GM23248 (cell line): Measurements from ENCODE around the gene FYTTD1. TPM values are rescaled to one million over a fixed set of nuclear protein-coding genes. Genes with fewer than 3 reads are reported as not detected.

Experiments used
- DNase-seq: peaks from one replicate; pipeline ENCODE4 v3.0.0-alpha.2; 2015
- H2AFZ ChIP-seq: fragments of 200-600 bp; sonication (generic); 2 replicates; pipeline ENCODE4 v1.6.1; 2016; ENCODE audit warnings: antibody characterized with exemption
- H3F3A ChIP-seq: fragments of 200-600 bp; sonication (generic); 2 replicates; pipeline ENCODE4 v1.6.1; 2016; ENCODE audit warnings: mild to moderate bottlenecking, antibody characterized with exemption, mixed run types; ENCODE audit not compliant: insufficient read depth
- H3K27ac ChIP-seq: fragments of 200-600 bp; sonication (generic); 2 replicates; pipeline ENCODE4 v1.5.1; 2016; ENCODE audit warnings: mild to moderate bottlenecking
- H3K27me3 ChIP-seq: fragments of 200-600 bp; sonication (generic); replicated peaks from 2 replicates; pipeline ENCODE4 v1.6.1; 2016; ENCODE audit warnings: mild to moderate bottlenecking; ENCODE audit not compliant: insufficient read depth
- H3K36me3 ChIP-seq: fragments of 200-600 bp; sonication (generic); 2 replicates; pipeline ENCODE4 v1.6.1; 2016; ENCODE audit warnings: low read depth, mild to moderate bottlenecking
- H3K4me1 ChIP-seq: fragments of 200-600 bp; sonication (generic); 2 replicates; pipeline ENCODE4 v1.6.1; 2016; ENCODE audit warnings: mild to moderate bottlenecking; ENCODE audit not compliant: insufficient read depth
- H3K4me2 ChIP-seq: fragments of 200-600 bp; sonication (generic); one replicate; pipeline ENCODE4 v1.6.1; 2016; ENCODE audit warnings: mild to moderate bottlenecking; ENCODE audit not compliant: unreplicated experiment
- H3K4me3 ChIP-seq: fragments of 200-600 bp; sonication (generic); 2 replicates; pipeline ENCODE4 v1.5.1; 2016; ENCODE audit warnings: mild to moderate bottlenecking
- H3K79me2 ChIP-seq: fragments of 200-600 bp; sonication (generic); 2 replicates; pipeline ENCODE4 v1.6.1; 2016; ENCODE audit warnings: mild to moderate bottlenecking; ENCODE audit not compliant: insufficient read depth
- H3K9ac ChIP-seq: fragments of 200-600 bp; sonication (generic); 2 replicates; pipeline ENCODE4 v1.6.1; 2016; ENCODE audit warnings: mild to moderate bottlenecking
- H3K9me2 ChIP-seq: fragments of 200-600 bp; sonication (generic); 2 replicates; pipeline ENCODE4 v1.6.1; 2016; ENCODE audit warnings: mixed run types, mild to moderate bottlenecking, moderate library complexity; ENCODE audit not compliant: insufficient read depth
- H3K9me3 ChIP-seq: fragments of 200-600 bp; sonication (generic); one replicate; pipeline ENCODE4 v1.6.1; 2017; ENCODE audit warnings: low read depth
- H4K20me1 ChIP-seq: fragments of 200-600 bp; sonication (generic); 2 replicates; pipeline ENCODE4 v1.6.0; 2016; ENCODE audit not compliant: insufficient read depth
- EZH2 ChIP-seq: fragments of 200-600 bp; sonication (generic); IDR thresholded peaks from 2 replicates; pipeline ENCODE4 v1.6.1; 2018; ENCODE audit warnings: antibody characterized with exemption, mild to moderate bottlenecking; ENCODE audit not compliant: insufficient read depth, poor library complexity, severe bottlenecking
- EZH2phosphoT487 ChIP-seq: fragments of 200-600 bp; sonication (generic); IDR thresholded peaks from 2 replicates; pipeline ENCODE4 v1.6.1; 2018; ENCODE audit warnings: antibody characterized with exemption, moderate library complexity, mild to moderate bottlenecking, low read depth; ENCODE audit not compliant: insufficient read depth
- WGBS, 2 experiments: methylation state at CpG; one replicate each; pipeline ENCODE4 v1.1.6; 2015 to 2017; ENCODE audit warnings: low lambda C conversion rate in 2 of 2, low coverage in 1 of 2; ENCODE audit errors: missing lambda C conversion rate in 2 of 2; 5-methylcytosine and 5-hydroxymethylcytosine counted together
- in situ Hi-C: fragments of 300-500 bp; cut with MboI; formaldehyde crosslinking; loops from 2 replicates; pipeline ENCODE4 v1.15.0; 2020
- polyA plus RNA-seq: library from polyadenylated mRNA; unstranded; fragments of >200 nt; fragmentation: Nextera tagmentation; extraction: Ambion mirVana; gene quantifications from 2 replicates; pipeline ENCODE4 v1.2.1, GENCODE V29; 2016
- total RNA-seq: library from RNA; depleted of rRNA; stranded (reverse); fragments of >200 nt; shearing (Covaris generic); gene quantifications from 2 replicates; pipeline ENCODE4 v1.2.3, GENCODE V29; 2014

FYTTD1 gene
- total and polyA plus RNA-seq, 2 experiments from 2014 or later: 42.0 to 90.4 TPM

DNA sequence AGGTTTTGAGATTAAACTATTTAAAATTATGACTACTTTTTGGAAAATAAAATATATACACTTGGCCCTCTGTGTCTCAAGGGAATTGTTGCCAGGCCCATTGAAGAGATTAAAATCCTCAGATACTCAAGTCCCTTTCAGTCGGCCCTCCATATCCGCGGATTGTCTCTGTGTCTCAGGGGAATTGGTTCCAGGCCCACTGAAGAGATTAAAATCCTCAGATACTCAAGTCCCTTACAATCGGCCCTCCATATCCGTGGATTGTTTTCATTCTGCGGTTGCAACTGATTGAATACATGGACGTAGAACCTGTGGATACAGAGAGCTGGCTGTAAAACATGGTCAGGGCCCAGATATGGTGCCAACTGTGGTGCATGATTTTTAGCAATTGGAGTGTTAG, 25.6 kb downstream of the FYTTD1 start:
- Histone ChIP-seq H3F3A (peaks cover 7% of the 10 kb centered on the region; the same call in 1 of the 2 replicates), H3K9me3 (no peaks in the 10 kb centered on the region), H3K4me2 (no peak overlapping the region), H3K4me3 (no peak overlapping the region), H3K4me1 (no peaks in the 10 kb centered on the region), H3K9me2 (no peaks in the 10 kb centered on the region), H3K36me3 (peaks cover 37% of the 10 kb centered on the region), H3K79me2 (peaks cover 2% of the 10 kb centered on the region; the same call in 1 of the 2 replicates), H3K9ac (no peak overlapping the region), H2AFZ (no peak overlapping the region), H3K27ac (no peak overlapping the region), H4K20me1 (no peaks in the 10 kb centered on the region), H3K27me3 (no peaks in the 10 kb centered on the region)
- WGBS, 2 experiments: 91 to 96% methylated on average over 7 of the region's 7 CpGs
- DNase-seq: no peak
- TF ChIP-seq EZH2 (no peak), EZH2phosphoT487 (no peak)
- in situ Hi-C loops: no loop called here

DNA sequence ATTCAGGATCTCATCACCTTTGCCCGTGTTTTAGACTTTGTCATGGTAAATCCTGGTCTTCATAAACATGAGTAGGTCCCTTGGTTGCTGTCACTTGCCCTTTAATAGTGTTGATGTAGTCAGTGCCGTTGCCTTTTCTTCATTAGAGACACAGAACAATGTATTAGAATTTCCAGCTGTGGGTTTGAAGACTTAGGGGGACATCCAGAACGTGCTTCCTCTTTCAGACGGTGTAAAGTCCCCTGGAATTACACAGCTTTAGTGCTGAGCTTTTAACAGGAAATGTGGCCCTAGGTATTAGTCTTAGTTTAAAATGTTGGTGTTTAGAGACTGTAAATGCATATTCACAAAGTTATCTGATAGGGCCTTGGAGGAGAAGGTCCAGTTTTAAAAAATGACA, 32.5 kb downstream of the FYTTD1 start:
- in situ Hi-C loops: no loop called here
- DNase-seq: no peak
- Histone ChIP-seq H3K27me3 (no peaks in the 10 kb centered on the region), H3F3A (no peaks in the 10 kb centered on the region), H3K9me2 (no peaks in the 10 kb centered on the region), H3K4me1 (no peaks in the 10 kb centered on the region), H2AFZ (no peak overlapping the region), H3K79me2 (no peaks in the 10 kb centered on the region), H3K27ac (no peak overlapping the region), H4K20me1 (no peaks in the 10 kb centered on the region), H3K4me2 (no peak overlapping the region), H3K9ac (no peak overlapping the region), H3K36me3 (peaks cover 46% of the 10 kb centered on the region), H3K4me3 (no peak overlapping the region), H3K9me3 (no peaks in the 10 kb centered on the region)
- 76 to 83% methylated on average over 4 of the region's 4 CpGs for WGBS, 2 experiments
- TF ChIP-seq EZH2phosphoT487 (no peak), EZH2 (no peak)

DNA sequence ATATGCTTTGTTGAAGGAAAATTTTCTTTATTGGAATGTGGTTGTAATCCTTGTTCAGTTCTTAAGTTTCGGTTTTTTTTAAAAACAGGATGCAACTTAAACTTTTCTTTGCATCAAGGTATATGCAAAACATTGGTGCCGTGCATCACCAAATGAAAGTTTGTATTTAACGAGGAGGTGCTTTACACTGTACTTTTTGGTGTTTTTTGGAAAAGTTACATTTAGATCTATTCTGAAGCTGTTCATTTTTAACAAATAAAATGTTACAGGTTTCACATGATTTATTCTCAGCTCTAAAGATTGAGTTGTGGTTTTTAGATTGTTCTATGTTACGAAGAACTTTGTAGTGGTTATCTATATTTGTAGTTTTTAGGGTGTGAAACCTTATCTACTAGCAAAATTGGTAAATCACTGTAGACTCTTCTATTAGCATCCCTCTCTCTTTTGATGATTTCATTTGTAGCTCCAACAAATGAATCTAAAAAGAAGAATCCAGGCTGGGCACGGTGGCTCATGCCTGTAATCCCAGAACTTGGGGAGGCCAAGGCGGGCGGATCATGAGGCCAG, 34.4 kb downstream of the FYTTD1 start:
- Histone ChIP-seq H3F3A (peaks cover 6% of the 10 kb centered on the region; the same call in 1 of the 2 replicates), H3K4me3 (no peak overlapping the region), H3K4me2 (no peak overlapping the region), H3K9me3 (no peaks in the 10 kb centered on the region), H4K20me1 (no peaks in the 10 kb centered on the region), H3K9ac (no peak overlapping the region), H3K4me1 (no peaks in the 10 kb centered on the region), H3K27ac (no peak overlapping the region), H3K27me3 (no peaks in the 10 kb centered on the region), H3K36me3 (peaks cover 34% of the 10 kb centered on the region), H2AFZ (no peak overlapping the region), H3K79me2 (no peaks in the 10 kb centered on the region), H3K9me2 (no peaks in the 10 kb centered on the region)
- WGBS, 2 experiments: 87 to 90% methylated on average over 7 of the region's 7 CpGs
- in situ Hi-C loops: no loop called here
- no peak for TF ChIP-seq EZH2phosphoT487
- no peak for TF ChIP-seq EZH2
- DNase-seq: no peak

DNA sequence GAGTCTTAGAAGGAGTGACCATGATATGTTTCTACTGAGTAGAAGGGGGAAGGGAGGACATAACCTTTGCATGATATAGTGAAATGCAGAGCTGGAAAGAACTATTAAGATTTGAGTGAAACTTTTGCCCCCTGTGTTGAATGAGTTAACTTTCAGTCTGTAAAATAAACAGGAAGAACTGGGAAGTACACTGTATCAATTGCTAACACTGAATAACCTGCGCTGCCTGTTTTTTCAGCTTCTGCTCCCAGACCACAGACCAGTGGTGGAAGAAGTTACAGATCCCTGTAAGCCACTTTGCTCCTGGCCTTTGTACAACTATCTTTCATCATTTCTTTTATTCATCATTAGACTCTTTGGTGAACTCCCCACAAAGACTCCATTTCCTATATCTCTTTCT, 37.7 kb downstream of the FYTTD1 start:
- H3K36me3 ChIP-seq: peaks cover 20% of the 10 kb centered on the region
- no peak overlapping the region for H3K9ac ChIP-seq
- no peak for DNase-seq
- no peak overlapping the region for H3K4me2 ChIP-seq
- H3K9me2 ChIP-seq: no peaks in the 10 kb centered on the region
- no peaks in the 10 kb centered on the region for H3K27me3 ChIP-seq
- TF ChIP-seq EZH2 (no peak), EZH2phosphoT487 (no peak)
- WGBS, 2 experiments: 93 to 100% methylated on average over 1 of the region's 1 CpG
- no peak overlapping the region for H2AFZ ChIP-seq
- H3K27ac ChIP-seq: no peak overlapping the region
- no peaks in the 10 kb centered on the region for H3K9me3 ChIP-seq
- H4K20me1 ChIP-seq: no peaks in the 10 kb centered on the region
- peaks cover 10% of the 10 kb centered on the region for H3K79me2 ChIP-seq
- H3F3A ChIP-seq: peaks cover 26% of the 10 kb centered on the region
- in situ Hi-C loops: no loop called here
- 0 out of 2 replicates have a peak, but pooled peaks cover 5% of the 10 kb centered on the region for H3K4me1 ChIP-seq
- H3K4me3 ChIP-seq: no peak overlapping the region

DNA sequence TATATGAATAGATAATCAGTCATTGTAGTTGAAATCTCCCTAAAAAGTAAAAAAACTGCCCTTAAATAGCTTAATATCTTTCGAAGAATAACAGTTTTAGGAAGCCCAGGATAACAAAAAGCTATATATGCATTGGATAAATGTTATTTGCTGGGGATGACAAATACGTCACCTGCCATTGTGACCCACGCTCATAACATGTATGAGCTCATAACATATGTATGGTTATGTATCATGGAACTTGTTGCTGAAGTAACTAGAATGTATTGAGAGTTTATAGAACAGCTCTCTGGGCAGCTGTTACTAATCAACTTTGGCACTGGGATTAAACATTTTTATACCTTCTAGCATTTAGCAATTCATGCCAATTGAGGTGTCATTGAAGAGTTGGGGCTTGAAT, 39.6 kb downstream of the FYTTD1 start:
- H3K4me1 ChIP-seq: peaks cover 22% of the 10 kb centered on the region
- DNase-seq: no peak
- H4K20me1 ChIP-seq: peaks cover 4% of the 10 kb centered on the region; the same call in 1 of the 2 replicates
- TF ChIP-seq EZH2 (no peak), EZH2phosphoT487 (no peak)
- H3K9me2 ChIP-seq: no peaks in the 10 kb centered on the region
- H3K36me3 ChIP-seq: 0 out of 2 replicates have a peak, but pooled peaks cover 10% of the 10 kb centered on the region
- peaks cover 31% of the 10 kb centered on the region for H3F3A ChIP-seq
- H3K9ac ChIP-seq: no peak overlapping the region
- H2AFZ ChIP-seq: no peak overlapping the region
- in situ Hi-C loops: no loop called here
- H3K27ac ChIP-seq: no peak overlapping the region
- no peak overlapping the region for H3K4me3 ChIP-seq
- peaks cover 29% of the 10 kb centered on the region for H3K79me2 ChIP-seq
- no peaks in the 10 kb centered on the region for H3K27me3 ChIP-seq
- 75 to 86% methylated on average over 3 of the region's 3 CpGs for WGBS, 2 experiments
- H3K9me3 ChIP-seq: no peaks in the 10 kb centered on the region
- H3K4me2 ChIP-seq: no peak overlapping the region
